Stimulated activated CD8-positive, alpha-beta memory T cell treated with anti-CD3 and anti-CD28 coated beads, Interleukin-15, amount 100 ng/mL, for 24 hours (primary cell): ENCODE data around the gene SETD1A.
A peak's percentile ranks its signal among the peaks of the same experiment; 100 is the strongest.

Source experiments
- DNase-seq: peaks from one replicate; pipeline ENCODE4 v3.0.0-alpha.2; 2020; ENCODE audit warnings: low read depth

The SETD1A gene

DNA sequence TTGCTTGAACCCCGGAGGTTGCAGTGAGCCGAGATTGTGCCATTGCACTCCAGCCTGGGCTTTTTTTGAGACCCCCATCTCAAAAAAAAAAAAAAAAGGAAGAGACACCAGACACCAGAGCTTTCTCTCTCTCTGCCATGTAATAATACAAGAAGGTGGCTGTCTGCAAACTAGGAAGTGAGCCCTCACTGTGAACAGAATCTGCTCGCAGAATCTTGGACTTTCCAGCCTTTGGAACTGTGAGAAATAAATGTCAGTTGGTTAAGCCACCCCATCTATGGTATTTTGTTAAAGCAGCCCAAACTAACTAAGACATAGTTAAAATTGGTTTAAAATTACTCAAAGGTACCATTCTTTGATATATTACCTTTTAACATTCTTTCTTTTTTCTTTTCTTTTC, 63.0 kb downstream of the SETD1A start:
- no peak for DNase-seq

DNA sequence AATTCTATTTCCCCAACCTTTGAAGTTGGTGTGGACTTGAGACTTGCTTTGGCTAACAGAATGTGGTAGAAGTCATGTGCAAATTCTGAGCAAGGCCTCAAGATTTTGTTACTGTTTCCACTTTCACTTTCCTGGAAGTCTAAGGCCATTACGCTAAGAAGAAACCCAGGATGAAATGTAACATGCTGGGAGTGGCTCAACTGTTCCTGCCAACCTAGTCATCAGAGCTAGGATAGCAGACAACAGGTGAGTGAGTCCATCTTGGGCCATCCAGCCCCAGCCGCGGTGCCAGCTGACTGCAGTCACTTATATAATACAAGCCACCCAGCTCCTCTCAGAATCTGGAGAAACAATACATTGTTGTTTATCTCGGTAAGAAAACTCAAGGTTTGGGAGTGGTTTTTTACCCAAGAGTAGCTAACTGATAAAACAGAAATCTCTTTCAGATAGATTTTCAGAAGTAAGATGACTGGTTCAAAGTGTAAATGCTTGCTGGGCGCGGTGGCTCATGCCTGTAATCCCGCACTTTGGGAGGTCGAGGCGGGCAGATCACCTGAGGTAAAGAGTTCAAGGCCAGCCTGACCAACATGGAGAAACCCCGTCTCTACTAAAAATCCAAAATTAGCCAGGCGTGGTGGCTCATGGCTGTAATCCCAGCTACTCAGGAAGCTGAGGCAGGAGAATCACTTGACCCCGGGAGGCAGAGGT, 65.1 kb downstream of the SETD1A start:
- DNase-seq, result no peak

DNA sequence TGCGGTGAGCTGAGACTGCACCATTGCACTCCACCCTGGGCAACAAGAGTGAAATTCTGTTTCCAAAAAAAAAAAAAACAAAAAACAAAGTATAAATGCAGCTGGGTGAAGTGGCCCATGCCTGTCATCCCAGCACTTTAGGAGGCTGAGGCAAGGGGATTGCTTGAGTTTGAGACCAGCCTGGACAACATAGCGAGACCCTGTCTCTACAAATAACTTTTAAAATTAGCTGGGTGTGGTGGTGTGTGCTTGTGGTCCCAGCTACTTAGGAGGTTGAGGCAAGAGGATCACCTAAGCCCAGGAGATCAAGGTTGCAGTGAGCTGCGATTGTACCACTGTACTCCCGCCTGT, 65.7 kb downstream of the SETD1A start:
- DNase-seq, result no peak

DNA sequence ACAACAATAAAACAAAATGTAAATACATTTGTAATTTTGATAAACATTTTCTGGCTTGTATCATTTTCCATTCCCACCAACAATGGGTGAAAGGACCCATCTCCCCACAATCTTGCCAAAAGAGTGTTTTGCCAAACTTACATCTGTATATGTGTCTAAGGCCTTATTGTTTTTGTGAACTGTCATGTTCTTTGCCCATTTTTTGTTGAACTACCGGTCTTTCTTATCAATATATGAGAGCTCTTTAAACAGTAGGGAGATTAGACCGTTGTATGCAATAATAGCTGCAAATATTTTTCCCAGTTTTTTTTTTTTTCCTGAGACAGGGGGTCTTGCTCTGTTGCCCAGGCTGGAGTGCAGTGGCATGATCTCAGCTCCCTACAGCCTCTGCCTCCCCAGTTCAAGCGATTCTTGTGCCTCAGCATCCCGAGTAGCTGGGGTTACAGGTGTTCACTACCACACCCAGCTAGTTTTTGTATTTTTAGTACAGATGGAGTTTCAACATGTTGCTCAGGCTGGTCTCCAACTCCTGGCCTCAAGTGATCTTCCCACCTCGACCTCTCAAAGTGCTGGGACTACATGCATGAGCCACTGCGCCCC, 66.2 kb downstream of the SETD1A start:
- no peak for DNase-seq

DNA sequence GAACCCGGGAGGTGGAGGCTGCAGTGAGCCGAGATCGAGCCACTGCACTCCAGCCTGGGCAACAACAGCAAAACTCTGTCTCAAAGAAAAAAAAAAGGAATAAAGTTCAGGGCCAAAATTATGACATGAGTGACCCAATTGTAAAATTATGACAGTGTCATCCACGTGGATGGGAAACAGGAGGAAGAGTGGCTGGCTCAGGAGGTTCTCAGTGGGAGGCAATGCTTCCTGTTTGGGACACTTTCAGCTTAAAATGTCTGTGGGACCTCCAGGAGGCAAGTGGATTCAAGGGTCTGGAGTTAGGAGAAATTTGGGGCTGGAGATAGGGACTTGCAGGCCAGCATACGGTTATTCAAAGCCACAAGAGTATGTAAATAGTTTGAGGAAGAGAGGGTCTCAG, 67.8 kb downstream of the SETD1A start:
- no peak for DNase-seq

DNA sequence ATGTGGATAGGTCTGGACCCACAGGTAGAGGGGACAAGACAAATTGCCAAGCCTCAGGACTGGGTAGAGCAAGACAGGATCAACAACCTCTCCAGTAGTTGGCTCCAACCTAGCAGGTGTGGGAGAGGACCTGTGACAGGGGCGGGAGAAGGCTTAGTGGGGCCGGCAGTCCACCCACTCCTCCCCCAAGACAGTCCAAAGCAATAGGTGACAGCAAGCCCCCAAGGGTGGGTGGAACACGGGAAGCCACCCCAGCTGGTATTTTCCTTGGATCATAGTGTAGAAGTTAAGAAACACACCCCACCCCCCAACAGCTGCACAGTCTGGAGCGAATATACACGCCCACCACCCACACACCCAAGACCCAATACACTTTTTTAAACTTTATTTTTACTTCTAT, 71.7 kb downstream of the SETD1A start:
- DNase-seq, result no peak

DNA sequence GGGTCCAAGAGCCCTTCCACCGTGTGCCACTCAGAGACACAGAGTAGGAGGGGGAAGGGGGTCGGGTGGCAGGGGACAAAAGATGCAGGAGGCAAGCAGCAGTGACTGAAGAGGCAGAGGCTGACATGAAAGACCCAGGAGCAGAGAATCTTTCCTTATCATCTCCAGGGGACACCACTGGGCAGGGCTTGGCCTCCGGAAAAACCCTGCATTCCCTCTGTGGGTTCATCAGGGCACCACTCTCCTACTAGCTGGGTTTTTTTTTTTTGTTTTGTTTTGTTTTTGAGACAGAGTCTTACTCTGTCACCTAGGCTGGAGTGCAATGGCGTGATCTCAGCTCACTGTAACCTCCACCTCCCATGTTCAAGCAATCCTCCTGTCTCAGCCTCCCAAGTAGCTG, 73.7 kb downstream of the SETD1A start:
- DNase-seq, result no peak

DNA sequence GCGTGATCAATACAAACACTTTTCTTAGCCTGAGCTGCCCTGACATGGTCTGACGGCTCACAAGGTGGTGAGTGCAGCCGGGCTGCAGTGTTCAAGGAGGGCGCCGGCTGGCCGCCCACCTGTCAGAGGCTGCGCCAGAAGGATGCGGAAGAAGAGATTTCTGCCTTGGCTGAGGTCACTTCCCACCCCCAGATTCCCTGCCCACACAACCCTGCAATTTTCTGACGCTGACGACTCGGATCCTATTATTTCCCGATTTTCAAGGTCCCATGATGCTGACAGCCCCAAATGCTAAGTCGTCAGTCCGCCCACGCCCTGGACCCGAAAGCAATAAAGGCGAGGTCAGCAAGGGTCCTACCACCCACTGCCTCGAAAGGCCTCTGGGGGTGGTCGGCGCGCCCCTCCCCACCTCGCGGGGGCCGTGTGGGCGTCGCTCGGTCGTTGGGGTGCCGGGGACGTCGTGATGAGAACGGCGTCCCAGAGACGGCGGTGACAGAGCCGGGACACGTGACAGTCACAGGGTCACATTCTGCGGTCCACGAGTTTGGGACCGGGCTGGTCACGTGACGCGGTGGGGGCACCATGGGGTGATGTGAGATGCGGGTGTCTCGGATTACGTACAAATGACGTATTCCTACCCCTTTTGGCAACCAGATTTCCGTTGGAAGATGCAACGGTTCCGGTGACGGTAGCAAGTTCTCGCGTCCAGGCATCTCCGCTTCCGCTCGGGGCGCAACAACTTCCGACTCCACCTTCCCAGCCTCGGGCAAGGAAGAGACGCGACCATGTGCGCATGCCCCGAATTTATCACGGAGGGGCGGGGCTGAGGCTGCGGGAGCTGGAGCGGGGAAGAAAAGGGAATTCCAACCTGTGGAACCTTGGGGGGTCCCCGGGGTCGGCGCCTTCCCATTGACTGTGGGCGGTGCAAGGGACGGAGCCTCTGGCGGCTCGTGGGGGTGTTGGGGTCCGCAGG, 75.5 kb downstream of the SETD1A start, which contains the start of gene STX4:
STX4 (plus strand) TSS at position 823 of the 973 bp plus-strand sequence. CDS start 248 bp downstream, outside the sequence.
- DNase-seq, result peak; percentile 94

DNA sequence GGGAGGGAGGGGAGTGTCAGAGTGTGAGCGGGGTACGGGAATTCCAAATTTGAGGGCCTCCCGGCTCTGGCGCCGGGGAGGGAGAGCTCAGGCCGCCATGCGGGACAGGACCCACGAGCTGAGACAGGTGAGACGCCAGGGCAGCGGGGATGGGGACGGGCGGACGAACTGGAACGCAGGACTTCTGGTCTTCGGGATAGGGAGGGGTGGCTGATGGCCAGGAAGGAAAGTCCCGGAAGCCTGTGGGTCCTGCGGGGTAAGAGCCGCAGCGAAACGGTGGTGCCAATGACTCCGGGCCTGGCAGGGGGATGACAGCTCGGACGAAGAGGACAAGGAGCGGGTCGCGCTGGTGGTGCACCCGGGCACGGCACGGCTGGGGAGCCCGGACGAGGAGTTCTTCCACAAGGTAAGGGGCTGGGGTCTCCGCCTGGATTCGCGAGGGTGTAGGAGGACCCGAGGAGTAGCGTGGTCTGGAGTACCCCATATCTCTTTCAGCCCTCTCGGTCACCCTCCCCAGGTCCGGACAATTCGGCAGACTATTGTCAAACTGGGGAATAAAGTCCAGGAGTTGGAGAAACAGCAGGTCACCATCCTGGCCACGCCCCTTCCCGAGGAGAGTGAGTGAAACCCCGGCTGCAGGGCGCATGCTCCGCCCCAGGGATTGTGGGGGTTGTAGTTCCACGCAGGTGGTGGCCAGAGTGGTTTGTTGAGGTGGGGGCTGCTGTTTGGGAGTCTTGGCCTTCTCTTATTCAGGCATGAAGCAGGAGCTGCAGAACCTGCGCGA, 76.3 kb downstream of the SETD1A start:
- DNase-seq, result peak; percentile 73
